HG03097 (cell line): ENCODE measurements around the gene PIK3C3.

Source experiments
- ATAC-seq: cut with Tn5 transposase; IDR thresholded peaks from one replicate; pipeline ENCODE4 v1.9.1; 2021; ENCODE audit not compliant: unreplicated experiment, low FRiP score

Gene PIK3C3

DNA sequence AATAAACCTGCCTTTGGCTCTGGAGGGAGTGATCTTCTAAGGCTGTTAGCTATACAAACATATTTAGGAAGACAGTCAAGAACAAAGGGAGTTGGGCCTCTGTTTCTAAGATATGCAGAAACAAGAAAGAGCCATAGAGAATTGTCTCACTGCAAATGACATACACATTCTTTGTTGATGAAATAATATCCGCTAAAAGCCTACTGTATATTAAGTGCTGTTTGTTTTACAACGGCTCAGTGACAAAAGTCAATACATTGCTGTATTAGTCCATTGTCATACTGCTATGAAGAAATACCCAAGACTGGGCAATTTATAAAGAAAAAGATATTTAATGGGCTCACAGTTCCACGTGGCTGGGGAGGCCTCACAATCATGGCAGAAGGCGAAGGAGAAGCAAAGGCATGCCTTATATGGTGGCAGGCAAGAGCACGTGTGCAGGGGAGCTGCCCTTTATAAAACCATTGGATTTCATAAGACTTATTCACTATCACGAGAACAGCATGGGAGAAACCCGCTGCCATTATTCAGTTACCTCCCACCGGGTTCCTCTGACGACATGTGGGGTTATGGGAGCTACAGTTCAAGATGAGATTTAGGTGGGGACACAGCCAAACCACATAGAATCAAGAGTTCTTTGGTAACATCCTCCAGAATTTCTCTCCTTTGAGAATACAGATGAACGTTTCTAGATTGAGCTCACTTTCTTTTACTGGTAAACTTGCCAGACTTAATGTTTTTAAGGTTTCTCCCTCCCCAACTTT is 157.8 kb downstream of the PIK3C3 start:
- no peak for ATAC-seq

DNA sequence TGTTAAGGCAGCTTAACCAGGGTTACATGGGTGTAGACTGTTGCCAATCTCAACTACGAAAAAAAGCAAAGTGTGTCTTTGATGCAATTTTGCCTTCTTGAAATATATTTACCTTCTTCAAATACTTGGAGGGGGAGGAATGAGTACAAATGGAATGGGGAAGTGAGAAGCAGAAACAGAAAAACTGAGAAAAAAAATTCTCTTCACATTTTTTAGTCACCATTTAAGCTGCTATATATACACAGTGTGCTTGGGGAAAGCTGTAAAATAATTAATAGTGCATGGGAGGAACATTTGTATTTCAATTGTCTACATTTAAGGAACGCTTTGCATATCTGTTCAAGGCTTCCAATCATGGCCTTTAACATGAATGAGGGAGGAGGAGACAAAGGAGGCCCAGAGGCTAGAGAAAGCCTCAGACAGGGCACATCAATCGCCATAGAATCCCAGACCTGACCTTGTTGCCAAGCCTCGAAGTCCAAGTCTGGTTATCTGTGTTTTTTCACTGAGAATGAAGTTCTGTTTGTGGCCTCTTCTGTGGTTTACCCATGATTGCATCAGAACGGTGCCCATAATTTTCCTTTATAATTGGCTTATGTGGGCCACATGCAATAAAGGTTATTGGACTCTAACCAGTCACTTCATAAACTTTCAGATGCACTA is 158.6 kb downstream of the PIK3C3 start:
- no peak for ATAC-seq

DNA sequence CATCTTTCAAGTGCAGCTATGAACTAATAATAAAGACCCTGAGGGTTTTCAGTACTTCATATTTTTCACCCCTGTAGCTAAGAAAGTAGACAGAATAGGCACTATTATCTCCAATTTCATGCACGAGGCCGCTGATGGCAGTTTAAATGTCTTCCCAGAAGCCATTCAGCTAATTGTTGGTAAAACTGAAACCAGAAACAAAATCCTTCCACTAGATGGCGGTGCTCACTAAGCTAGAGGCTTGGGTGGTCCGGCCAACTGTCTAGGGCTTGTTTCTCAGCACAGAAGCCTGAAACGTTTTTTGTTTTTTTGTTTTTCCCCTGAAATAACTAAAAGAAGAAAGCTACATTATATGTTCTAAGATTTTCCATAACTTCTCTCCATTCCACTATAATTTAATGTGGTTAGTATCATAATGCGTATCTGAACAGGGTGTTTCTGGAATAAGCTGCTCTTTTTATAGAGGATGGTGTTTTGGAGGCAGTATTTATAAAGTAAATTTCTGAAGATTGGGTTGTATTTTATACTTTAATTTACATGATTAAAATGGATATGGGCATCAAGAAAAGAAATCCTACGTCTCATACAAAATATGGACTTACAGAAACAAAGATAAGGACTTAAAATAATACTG is 159.4 kb downstream of the PIK3C3 start:
- ATAC-seq = peak; percentile 93

DNA sequence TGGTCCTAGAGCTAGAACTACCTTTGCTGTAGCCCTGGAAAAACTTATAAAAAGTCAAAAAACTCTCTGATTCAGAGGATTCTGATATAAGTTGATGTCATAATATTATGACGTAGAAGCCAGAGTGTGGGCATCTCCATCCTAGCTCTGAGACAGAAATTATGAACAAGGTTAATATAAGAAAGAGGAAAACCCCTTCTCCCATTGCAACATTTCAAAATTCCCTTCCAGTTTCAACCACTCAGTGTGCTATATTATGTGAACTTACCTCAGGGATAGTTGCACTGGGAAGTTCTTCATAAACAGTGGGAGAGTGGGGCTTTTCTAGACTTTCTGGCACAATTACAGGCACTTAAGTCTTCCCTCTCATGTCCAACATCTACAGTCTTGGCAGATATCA is 171.6 kb downstream of the PIK3C3 start:
- ATAC-seq = no peak

DNA sequence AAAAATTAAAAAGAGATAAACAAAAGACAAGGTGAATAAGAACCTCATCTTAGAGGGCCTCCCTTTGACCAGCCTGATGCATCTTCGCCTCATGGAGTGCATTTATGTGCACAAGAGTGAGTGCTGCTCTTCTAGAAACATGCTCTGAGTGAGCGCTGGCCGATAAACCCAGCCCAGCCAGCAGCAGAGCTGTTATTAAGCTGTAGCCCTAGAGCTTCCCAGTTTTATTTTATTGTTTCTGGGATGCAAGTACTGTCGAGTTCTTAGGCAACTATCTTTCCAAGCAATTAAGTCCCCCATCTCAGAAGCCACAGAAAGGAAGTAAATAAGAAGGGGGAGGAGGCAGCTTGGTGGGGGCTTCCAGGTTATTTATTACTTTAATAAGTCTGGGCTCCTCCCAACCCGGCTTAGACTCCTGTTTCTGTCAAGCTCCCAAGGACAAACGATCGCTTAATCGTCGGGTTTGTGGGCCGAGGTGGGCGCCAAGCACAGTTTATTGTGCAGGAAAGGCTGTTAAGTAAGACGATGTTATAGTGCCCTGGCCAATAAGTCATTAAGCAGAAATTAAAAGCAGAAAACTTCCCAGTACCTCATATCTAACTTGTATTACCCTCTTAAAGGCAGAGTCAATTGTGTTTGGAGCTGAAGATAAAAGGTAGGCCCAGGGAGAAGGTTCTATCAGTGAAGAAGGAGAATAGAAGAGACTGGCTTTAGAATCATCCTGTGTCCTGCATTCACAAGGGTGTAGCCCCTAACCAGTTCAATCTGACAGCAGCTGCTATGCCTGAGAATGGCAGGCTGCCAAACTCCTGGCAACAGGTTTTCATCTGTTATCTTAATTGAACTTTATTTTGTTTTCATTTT is 176.3 kb downstream of the PIK3C3 start:
- ATAC-seq = no peak

DNA sequence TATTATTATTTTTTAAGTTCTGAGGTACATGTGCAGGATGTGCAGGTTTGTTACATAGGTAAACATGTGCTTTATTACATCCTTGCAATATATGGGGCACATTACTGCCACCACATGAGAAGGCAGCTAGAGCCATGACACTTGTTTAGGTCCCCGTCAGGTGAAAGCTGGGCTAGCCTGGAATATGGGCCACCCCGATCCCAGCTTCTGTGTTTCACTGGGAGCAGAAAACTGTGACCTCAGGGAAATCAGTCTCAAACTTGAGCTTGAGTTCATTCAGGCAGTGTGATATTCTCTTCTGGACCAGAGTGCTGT is 176.9 kb downstream of the PIK3C3 start:
- ATAC-seq = no peak
